Left lobe of liver (tissue), 2 donors: ENCODE results near the gene POTEI. TPM values are rescaled to one million over a fixed set of nuclear protein-coding genes. Genes with fewer than 3 reads are reported as not detected.
"Not testable (repeated sequence)": the region's sequence is repeated elsewhere in the genome, so short reads cannot be mapped to it uniquely, and the experiment has no call there.

ENCODE experiments used
- ATAC-seq: fragments of 200-7000 bp; cut with Tn5 transposase; one replicate; pipeline ENCODE4 v1.9.1; 2020; ENCODE audit warnings: mild to moderate bottlenecking, moderate library complexity
- DNase-seq: peaks from one replicate; pipeline ENCODE4 v3.0.0-alpha.2; 2020; ENCODE audit warnings: low spot score
- total RNA-seq: library from RNA; stranded (reverse); gene quantifications from one replicate; pipeline ENCODE4 v1.2.1, GENCODE V29; 2021
- donor health status: DM: no; HTN: no; CAD: no; lungs with moderate emphysema.
- donor health status: DM: no; HTN: yes; CAD: no.

Gene POTEI
- total RNA-seq, 1 donor from 2014 or later: not detected

DNA sequence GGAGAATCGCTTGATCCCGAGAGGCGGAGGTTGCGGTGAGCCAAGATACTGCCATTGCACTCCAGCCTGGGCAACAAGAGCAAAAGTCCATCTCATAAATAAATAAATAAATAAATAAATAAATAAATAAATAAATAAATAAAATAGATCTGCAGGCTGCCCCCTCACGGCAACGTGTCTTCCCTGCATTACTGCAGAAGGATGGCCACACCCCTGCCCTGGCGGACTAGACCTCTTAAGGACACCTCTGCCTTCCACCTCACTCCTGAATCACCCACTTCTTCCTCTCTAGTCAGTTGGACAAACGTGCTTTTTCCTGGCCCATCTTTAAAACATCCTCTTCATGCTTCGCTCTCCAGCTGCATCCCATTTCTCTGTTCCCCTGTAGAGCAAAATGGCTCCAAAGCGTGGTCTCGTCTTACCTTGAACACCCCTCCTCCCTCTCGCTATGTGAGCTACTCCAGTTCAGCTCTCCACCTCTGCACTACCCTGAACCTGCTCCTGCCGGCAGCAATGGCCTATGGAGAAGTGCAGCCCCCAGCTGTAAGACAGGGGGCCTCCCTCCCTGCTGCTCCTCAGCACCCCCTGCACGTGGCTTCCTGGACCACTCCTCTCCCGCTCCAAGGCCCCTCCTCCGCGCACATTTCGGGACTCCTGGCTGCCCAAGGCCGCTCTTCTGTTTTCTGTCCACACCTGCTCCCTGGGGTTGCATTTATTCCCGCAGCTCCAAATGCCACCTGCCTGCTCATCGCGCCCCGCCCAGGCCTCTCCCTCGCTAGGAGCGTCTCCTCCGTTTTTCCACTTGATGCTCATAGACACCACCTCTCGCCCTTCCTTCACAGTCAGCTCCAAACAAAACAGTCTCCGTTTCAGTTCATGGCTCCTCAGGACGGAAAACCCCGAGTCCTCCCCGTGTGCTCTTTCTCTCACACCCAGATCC, 1.9 kb upstream of the POTEI start:
- not testable (repeated sequence) for ATAC-seq, DNase-seq

DNA sequence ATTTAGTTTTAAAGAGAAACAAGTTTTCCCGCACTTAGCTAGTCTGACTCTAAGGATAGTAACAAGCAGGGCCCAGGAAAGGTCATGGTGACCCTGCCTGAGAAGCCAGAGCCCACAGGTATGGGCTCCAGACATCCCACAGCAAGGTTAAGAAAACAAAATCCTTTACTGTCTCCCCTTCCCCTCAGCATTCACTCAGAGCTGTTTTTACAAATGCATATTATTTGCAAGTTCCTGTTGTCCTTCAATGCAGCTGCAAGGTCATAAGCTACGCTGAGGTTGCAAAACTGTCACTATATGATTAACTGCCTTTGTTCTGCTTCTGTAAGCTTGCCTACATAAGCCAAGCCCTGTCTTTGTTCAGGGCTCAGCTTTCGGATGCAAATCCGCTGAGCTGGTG, 18.1 kb downstream of the POTEI start:
- not testable (repeated sequence) for DNase-seq, ATAC-seq

DNA sequence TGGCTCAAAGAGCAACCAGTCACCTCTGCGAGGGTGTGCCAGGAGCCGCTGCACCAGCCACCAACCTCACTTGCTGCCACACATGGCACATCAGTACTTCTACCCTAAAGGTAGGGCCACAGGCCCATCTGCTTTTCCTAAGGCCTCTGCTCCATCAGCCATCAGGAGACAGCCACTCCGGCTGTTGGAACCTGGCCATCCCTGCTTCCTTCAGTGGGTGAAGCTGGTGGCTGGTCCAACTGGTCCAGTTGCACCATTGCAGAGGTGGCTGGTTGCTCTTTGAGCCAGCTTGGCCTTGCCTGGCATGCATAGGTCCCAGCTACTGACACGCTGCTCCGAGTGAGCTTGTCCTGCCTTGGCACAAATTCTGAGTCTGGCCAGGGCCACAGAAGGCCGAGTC, 53.7 kb downstream of the POTEI start:
- not testable (repeated sequence) for DNase-seq

DNA sequence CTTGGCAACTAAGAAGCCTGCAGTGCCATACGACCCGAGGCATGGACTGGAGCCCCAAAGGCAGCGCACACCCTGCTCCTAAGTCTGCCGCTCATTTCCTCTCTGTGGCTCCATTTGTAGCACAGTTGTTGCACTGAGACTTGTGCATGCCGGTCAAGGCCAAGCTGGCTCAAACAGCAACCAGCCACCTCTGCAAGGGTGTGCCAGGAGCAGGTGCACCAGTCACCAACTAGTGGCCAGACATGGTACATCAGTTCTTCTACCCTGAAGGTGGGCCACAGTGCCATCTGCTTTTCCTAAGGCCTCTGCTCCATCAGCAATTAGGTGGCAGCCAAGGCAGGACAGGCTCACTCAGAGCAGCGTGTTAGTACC, 54.4 kb downstream of the POTEI start:
- not testable (repeated sequence) for ATAC-seq, DNase-seq

More for the DNA sequence above, 53.7 kb downstream of the POTEI start:
- not testable (repeated sequence) for ATAC-seq

DNA sequence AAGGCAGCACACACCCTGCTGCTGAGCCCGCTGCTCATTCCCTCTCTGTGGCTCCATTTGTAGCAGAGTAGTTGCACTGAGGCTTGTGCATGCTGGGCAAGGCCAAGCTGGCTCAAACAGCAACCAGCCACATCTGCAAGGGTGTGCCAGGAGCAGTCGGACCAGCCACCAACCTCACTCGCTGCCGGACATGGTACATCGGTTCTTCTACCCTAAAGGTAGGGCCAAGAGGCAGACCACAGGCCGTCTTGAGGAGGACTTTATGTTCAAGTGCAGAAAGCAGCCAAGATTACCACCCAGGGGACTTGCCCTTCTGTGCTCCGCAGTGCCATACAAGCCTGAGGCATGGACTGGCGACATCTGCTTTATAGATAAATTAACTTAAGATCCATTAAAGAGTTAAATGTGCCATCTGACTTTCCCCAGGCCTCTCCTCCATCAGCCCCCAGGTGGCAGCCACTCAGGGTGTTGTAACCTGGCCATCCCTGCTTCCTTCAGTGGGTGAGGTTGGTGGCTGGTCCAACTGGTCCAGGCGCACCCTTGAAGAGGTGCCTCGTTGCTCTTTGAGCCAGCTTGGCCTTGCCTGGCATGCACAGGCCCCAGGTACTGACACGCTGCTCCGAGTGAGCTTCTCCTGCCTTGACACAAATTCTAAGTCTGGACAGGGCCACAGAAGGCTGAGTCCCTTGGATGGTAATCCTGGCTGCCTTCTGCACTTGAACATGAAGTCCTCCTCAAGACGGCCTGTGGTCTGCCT, 55.0 kb downstream of the POTEI start:
- DNase-seq, ATAC-seq: not testable (repeated sequence)

DNA sequence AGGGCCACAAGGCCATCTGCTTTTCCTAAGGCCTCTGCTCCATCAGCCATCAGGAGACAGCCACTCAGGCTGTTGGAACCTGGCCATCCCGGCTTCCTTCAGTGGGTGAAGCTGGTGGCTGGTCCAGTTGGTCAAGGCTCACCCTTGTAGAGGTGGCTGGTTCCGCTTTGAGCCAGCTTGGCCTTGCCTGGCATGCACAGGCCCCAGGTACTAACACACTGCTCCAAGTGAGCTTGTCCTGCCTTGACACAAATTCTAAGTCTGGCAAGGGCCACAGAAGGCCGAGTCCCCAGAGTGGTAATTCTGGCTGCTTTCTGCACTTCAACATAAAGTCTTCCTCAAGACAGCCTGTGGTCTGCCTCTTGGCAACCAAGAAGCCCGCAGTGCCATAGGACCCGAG, 56.2 kb downstream of the POTEI start:
- not testable (repeated sequence) for DNase-seq, ATAC-seq

DNA sequence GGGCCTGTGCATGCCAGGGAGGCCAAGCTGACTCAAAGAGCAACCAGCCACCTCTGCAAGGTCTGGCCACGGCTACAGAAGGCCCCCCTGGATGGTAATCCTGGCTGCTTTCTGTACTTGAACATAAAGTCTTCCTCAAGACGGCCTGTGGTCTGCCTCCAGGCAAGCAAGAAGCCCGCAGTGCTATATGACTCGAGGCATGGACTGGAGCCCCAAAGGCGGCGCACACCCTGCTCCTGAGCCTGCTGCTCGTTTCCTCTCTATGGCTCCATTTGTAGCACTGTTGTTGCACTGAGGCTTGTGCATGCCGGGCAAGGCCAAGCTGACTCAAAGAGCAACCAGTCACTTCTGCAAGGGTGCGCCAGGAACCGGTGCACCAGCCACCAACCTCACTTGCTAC, 57.3 kb downstream of the POTEI start:
- ATAC-seq, DNase-seq: not testable (repeated sequence)

DNA sequence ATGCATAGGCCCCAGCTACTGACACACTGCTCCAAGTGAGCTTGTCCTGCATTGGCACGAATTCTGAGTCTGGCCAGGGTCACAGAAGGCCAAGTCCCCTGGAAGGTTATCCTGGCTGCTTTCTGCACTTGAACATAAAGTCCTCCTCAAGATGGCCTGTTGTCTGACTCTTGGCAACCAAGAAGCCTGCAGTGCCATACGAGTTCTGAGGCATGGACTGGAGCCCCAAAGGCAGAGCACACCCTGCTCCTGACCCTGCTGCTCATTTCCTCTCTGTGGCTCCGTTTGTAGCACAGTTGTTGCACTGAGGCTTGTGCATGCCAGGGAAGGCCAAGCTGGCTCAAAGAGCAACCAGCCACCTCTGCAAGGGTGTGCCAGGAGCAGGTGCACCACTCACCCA, 57.9 kb downstream of the POTEI start:
- ATAC-seq, DNase-seq: not testable (repeated sequence)

DNA sequence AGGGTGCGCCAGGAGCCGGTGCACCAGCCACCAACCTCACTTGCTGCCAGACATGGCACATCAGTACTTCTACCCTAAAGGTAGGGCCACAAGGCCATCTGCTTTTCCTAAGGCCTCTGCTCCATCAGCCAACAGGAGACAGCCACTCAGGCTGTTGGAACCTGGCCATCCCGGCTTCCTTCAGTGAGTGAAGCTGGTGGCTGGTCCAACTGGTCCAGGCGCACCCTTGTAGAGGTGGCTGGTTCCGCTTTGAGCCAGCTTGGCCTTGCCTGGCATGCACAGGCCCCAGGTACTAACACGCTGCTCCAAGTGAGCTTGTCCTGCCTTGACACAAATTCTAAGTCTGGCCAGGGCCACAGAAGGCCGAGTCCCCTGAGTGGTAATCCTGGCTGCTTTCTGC, 58.8 kb downstream of the POTEI start:
- DNase-seq, ATAC-seq: not testable (repeated sequence)

DNA sequence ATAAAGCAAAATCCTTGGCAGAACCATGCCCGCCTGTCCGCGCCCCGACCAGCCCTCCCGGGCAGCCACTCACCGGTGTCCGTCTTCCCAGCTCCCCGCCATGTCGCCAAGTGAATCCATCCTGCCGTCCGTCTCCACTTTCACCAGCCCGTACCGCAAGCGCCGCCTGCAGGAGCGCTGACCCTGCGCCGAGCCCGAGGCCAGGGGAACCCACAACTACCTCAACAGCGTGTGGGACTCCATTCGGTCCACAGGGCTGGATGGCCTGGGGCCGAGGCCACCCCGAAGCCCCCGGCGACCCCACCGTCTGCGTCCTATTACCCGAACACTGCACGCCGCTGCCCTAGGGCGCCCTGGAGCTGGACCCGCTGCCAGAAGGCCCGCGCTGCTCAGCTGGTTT, 81.5 kb downstream of the POTEI start:
- ATAC-seq: peak; percentile 94
- peak; percentile 72 for DNase-seq

DNA sequence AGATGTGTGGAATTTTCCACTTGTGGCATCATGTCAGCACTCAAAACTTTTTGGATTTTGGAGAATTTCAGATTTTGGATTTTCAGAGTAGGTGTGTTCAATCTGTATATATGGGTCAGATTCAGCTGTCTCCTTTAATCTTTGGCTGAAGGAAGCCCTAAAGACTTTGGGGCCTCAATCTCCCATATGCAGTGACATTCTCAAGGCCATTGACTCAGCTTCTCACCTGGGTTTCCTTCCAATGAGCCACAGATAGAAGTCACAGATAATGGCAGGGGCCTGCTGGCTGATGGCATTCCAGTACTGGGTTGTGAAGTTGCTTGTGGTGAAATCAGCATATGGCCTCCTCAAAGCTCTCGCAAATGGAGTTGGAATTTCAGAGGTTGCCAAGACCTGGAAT, 90.3 kb downstream of the POTEI start:
- ATAC-seq, DNase-seq: not testable (repeated sequence)

DNA sequence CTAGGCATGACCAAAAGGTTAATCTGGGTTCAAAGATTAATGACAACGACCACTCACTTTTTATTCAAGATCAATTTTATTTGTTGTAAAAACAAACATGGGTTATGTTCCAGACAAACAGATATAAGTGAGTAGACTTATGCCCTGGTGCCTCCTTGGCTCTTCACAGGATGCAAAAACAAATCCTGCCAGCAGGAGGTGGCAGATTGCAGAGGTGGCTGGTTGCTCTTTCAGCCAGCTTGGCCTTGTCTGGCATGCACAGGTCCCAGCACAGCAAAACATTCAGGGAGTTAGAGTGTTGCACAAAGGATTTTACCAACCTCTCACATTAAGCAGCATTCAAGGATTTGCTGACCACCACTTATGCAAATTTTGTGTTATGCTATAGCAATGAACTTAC, 92.4 kb downstream of the POTEI start:
- ATAC-seq, DNase-seq: not testable (repeated sequence)

Other genes with a start within 250 kb of the POTEI start
- gene IMP4, start 166.4 kb downstream of the POTEI start, total RNA-seq: 69.5 TPM
- 45.6 TPM for gene PTPN18, start 153.3 kb downstream of the POTEI start, total RNA-seq
- not detected for gene CFC1B, start 11.9 kb upstream of the POTEI start, total RNA-seq
- gene CFC1, start 90.2 kb upstream of the POTEI start, total RNA-seq: not detected
- gene POTEJ, start 102.1 kb upstream of the POTEI start, total RNA-seq: not detected
- not detected for gene GPR148, start 219.7 kb upstream of the POTEI start, total RNA-seq
- not detected for gene AMER3, start 246.2 kb upstream of the POTEI start, total RNA-seq